Fibroblast of lung (primary cell): Measurements from ENCODE around the gene TMSB4X. TPM values are rescaled to one million over a fixed set of nuclear protein-coding genes. Genes with fewer than 3 reads are reported as not detected.

Experiments used
- DNase-seq, 2 donors: peaks; one replicate each; pipeline versions ENCODE4 v3.0.0 to v3.0.0-alpha.2; 2010; ENCODE audit warnings: low read depth in 2 of 2
- H2AFZ ChIP-seq: 2 replicates; pipeline ENCODE4 v1.5.1; 2012; ENCODE audit warnings: low read length, control low read depth, inconsistent platforms
- H3K27ac ChIP-seq: 2 replicates; pipeline ENCODE4 v1.5.1; 2011; ENCODE audit warnings: low read length, control low read depth; ENCODE audit not compliant: insufficient read depth
- H3K27me3 ChIP-seq: 2 replicates; pipeline ENCODE4 v1.5.1; 2011; ENCODE audit warnings: mild to moderate bottlenecking, low read length; ENCODE audit not compliant: control insufficient read depth, insufficient read depth
- H3K36me3 ChIP-seq: 2 replicates; pipeline ENCODE4 v1.5.1; 2011; ENCODE audit warnings: low read length; ENCODE audit not compliant: control insufficient read depth, insufficient read depth
- H3K4me1 ChIP-seq: 2 replicates; pipeline ENCODE4 v1.5.1; 2011; ENCODE audit warnings: low read length; ENCODE audit not compliant: control insufficient read depth, insufficient read depth; ENCODE audit errors: extremely low read depth
- H3K4me2 ChIP-seq: 2 replicates; pipeline ENCODE4 v1.5.1; 2011; ENCODE audit warnings: low read length, control low read depth; ENCODE audit not compliant: insufficient read depth; ENCODE audit errors: extremely low read depth
- H3K4me3 ChIP-seq, 4 experiments: fragments of 200-600 bp in 1 of 4; sonication (generic) in 1 of 4; replicated peaks in 1 of 4; 2 replicates each; pipeline ENCODE4 v1.5.1; 2011 to 2016; ENCODE audit warnings: low read length in 4 of 4, low read depth in 3 of 4, mild to moderate bottlenecking in 3 of 4, control low read depth in 2 of 4, inconsistent platforms in 1 of 4, mixed read lengths in 1 of 4; ENCODE audit not compliant: insufficient read depth in 1 of 4; ENCODE audit errors: control extremely low read depth in 1 of 4
- H3K79me2 ChIP-seq: 2 replicates; pipeline ENCODE4 v1.5.1; 2012; ENCODE audit warnings: mild to moderate bottlenecking, low read length, inconsistent platforms; ENCODE audit not compliant: control insufficient read depth, insufficient read depth
- H3K9ac ChIP-seq: 2 replicates; pipeline ENCODE4 v1.5.1; 2011; ENCODE audit warnings: mild to moderate bottlenecking, low read length, control low read depth; ENCODE audit not compliant: insufficient read depth
- H3K9me3 ChIP-seq: 2 replicates; pipeline ENCODE4 v1.5.1; 2012; ENCODE audit warnings: low read depth, low read length; ENCODE audit not compliant: control insufficient read depth, insufficient read depth
- H4K20me1 ChIP-seq: 2 replicates; pipeline ENCODE4 v1.5.1; 2011; ENCODE audit warnings: low read length; ENCODE audit not compliant: control insufficient read depth, insufficient read depth; ENCODE audit errors: extremely low read depth
- CTCF ChIP-seq, 2 donors: IDR thresholded peaks in 1 of 2; conservative IDR thresholded peaks in 1 of 2; 1 replicate in 1 of 2; 2 replicates in 1 of 2; pipeline ENCODE4 v1.5.1; 2011 to 2012; ENCODE audit warnings: low read length in 2 of 2, control low read depth in 1 of 2, inconsistent platforms in 1 of 2, low read depth in 1 of 2, mild to moderate bottlenecking in 1 of 2
- EZH2 ChIP-seq: IDR thresholded peaks from 2 replicates; pipeline ENCODE4 v1.5.1; 2012; ENCODE audit warnings: low read length, control low read depth, mild to moderate bottlenecking; ENCODE audit errors: missing control alignments
- polyA plus RNA-seq, 2 donors: library from polyadenylated mRNA; depleted of rRNA in 1 of 2; stranded (reverse) in 1 of 2; unstranded in 1 of 2; fragments of >200 nt; gene quantifications; 2 replicates each; pipeline ENCODE4 v1.2.1, GENCODE V29; 2011 to 2012; ENCODE audit warnings: missing spikeins in 1 of 2
- total RNA-seq: library from RNA; depleted of rRNA; stranded (reverse); fragments of >200 nt; gene quantifications from 2 replicates; pipeline ENCODE4 v1.2.1, GENCODE V29; 2014

Gene TMSB4X
- total and polyA plus RNA-seq, 2 donors (not counting 1 experiment from before 2014, with no cell fraction given): 14,631 to 17,013 TPM

GRCh38 chrX:12949205-12949926 lies 25.5 kb upstream of the TMSB4X start:
- no peaks in the 10 kb centered on the region for H3K9me3 ChIP-seq
- no peaks in the 10 kb centered on the region for H3K79me2 ChIP-seq
- H3K27me3 ChIP-seq: no peaks in the 10 kb centered on the region
- TF ChIP-seq EZH2 (no peak), CTCF (conservative IDR thresholded peaks at IDR 0.05 in 1 of 2, IDR thresholded peaks at IDR 0.05 in 1 of 2; ENCODE audit: low read depth in 1 of 2, low read length in 2 of 2) (no peak)
- H3K27ac ChIP-seq: peak overlapping the region; percentile 83
- H3K4me3 ChIP-seq: no peak overlapping the region
- H3K9ac ChIP-seq: peak overlapping the region; percentile 20
- H3K4me1 ChIP-seq: peaks cover 6% of the 10 kb centered on the region
- no peak overlapping the region for H2AFZ ChIP-seq
- DNase-seq: peak in 1 of 2 donors; percentile 68
- H3K4me2 ChIP-seq: no peak overlapping the region
- no peaks in the 10 kb centered on the region for H3K36me3 ChIP-seq
- no peaks in the 10 kb centered on the region for H4K20me1 ChIP-seq

DNA sequence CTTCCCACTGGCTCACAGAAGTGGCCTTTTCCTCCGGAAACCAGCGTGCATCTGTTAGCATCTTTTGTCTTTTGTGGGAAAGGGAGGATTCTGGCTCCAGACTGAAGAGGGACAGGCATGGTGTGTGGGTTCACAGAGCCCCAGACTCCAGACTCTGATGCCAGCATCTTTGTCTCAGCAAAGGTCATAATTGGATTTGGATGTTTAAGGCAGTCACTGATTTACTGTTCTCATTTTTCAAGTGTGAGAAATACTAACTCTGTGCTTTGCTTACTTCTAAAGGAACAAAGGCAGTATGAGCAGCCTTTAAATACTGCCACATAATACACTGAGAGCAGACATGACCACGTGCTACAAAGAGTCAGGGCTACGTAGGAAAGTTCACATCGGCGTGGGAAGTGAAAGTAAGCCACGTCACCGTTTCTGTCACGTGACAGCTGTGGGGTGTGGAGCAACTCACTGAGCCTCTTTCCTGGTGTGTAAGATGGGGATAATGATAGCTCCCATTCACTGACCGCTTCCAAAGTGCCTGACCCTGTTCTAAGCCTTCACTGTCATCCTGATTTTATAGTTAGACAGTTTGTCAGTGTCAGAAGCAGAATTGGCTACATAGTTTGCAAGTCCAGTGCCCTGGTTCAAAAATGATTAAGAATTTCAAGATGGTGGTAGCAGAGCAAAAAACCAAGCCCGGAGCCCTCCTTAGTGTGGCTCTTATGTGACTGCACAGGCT lies 24.8 kb upstream of the TMSB4X start:
- peak overlapping the region; percentile 20 for H3K9ac ChIP-seq
- DNase-seq: peak; percentile 87 to 92
- H3K4me3 ChIP-seq: no peak overlapping the region
- H3K79me2 ChIP-seq: no peaks in the 10 kb centered on the region
- H3K27me3 ChIP-seq: no peaks in the 10 kb centered on the region
- H3K4me2 ChIP-seq: peak overlapping the region; percentile 64
- H3K36me3 ChIP-seq: no peaks in the 10 kb centered on the region
- peak overlapping the region; percentile 83 for H3K27ac ChIP-seq
- H4K20me1 ChIP-seq: no peaks in the 10 kb centered on the region
- peaks cover 6% of the 10 kb centered on the region for H3K4me1 ChIP-seq
- H3K9me3 ChIP-seq: no peaks in the 10 kb centered on the region
- peak overlapping the region; percentile 17 for H2AFZ ChIP-seq
- TF ChIP-seq EZH2 (no peak), CTCF (conservative IDR thresholded peaks at IDR 0.05 in 1 of 2, IDR thresholded peaks at IDR 0.05 in 1 of 2; ENCODE audit: low read depth in 1 of 2, low read length in 2 of 2) (no peak)

DNA sequence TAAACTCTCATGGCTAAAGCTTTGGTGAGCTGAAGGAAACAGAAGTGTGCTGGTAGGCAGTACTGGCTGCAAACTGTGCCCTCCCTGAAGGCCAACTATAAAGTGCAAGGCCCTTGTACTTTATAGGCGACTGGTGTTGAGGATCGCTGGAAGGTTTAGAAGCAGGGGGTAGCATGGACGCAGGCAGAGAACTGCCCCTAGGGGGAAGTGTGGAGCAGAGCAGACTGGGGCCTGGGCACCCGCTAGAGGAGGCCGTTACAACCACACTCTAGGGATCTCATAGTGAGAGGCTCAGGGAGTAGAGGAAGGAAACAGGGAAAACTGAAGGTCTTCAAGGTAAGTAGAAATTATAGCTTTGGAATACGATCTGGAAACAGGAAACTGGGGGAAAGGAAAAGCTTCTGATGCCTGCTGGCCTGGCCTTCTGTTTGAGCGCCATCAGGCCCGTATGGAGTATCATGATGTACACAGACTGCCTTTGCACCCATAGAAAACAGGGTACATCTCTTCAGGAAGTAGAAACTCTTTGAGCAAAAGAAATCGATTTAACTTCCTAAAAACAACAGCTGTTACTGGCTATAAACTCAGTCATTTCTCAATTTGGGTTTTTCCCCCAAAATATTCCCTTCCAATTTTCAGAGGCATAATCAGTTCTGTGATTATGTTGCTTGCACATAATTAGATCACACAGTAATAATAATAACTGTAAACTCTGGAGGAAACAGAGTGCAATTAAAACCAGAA lies 23.9 kb upstream of the TMSB4X start:
- H3K4me3 ChIP-seq: no peak overlapping the region
- no peak overlapping the region for H3K4me2 ChIP-seq
- H3K79me2 ChIP-seq: no peaks in the 10 kb centered on the region
- no peak for DNase-seq
- H4K20me1 ChIP-seq: no peaks in the 10 kb centered on the region
- H3K4me1 ChIP-seq: peaks cover 8% of the 10 kb centered on the region
- TF ChIP-seq EZH2 (no peak), CTCF (conservative IDR thresholded peaks at IDR 0.05 in 1 of 2, IDR thresholded peaks at IDR 0.05 in 1 of 2; ENCODE audit: low read depth in 1 of 2, low read length in 2 of 2) (no peak)
- no peaks in the 10 kb centered on the region for H3K9me3 ChIP-seq
- H3K27me3 ChIP-seq: no peaks in the 10 kb centered on the region
- no peak overlapping the region for H2AFZ ChIP-seq
- H3K27ac ChIP-seq: peak overlapping the region; percentile 83
- no peak overlapping the region for H3K9ac ChIP-seq
- H3K36me3 ChIP-seq: no peaks in the 10 kb centered on the region
